ENCODE measurements around the gene SUZ12.

- TF ChIP-seq PATZ1 (CRISPR knock-in tag; IDR thresholded peaks at IDR 0.05; ENCODE audit: borderline replicate concordance) (no peak), ZNF70 (CRISPR knock-in tag; IDR thresholded peaks at IDR 0.05) (no peak), RARB (CRISPR knock-in tag; IDR thresholded peaks at IDR 0.05) (no peak), PPARA (CRISPR knock-in tag; IDR thresholded peaks at IDR 0.05; ENCODE audit: borderline replicate concordance) (no peak), ISL1 (CRISPR knock-in tag; IDR thresholded peaks at IDR 0.05) (no peak), ZFP3 (CRISPR knock-in tag; IDR thresholded peaks at IDR 0.05) (no peak), CREB5 (CRISPR knock-in tag; IDR thresholded peaks at IDR 0.05; ENCODE audit: low read depth) (no peak), ZFP30 (CRISPR knock-in tag; IDR thresholded peaks at IDR 0.05) (no peak), OSR1 (CRISPR knock-in tag; IDR thresholded peaks at IDR 0.05) (no peak), ZC3H10 (CRISPR knock-in tag; IDR thresholded peaks at IDR 0.05) (no peak), CSDC2 (CRISPR knock-in tag; IDR thresholded peaks at IDR 0.05) (no peak), ESRRG (CRISPR knock-in tag; IDR thresholded peaks at IDR 0.05) (no peak), CSRNP3 (CRISPR knock-in tag; IDR thresholded peaks at IDR 0.05) (no peak), ARNTL (CRISPR knock-in tag; IDR thresholded peaks at IDR 0.05; ENCODE audit: borderline replicate concordance, low read depth) (no peak)
Measured at GRCh38 chr17:32015245-32016013, 78.6 kb downstream of the SUZ12 start.

All from SK-N-SH treated with all-trans-retinoic acid at 6 μM for 48 hours (cell line).